SK-N-SH (cell line): ENCODE measurements around the gene ARFGAP1. TPM values are rescaled to one million over a fixed set of nuclear protein-coding genes. Genes with fewer than 3 reads are reported as not detected.

Source experiments
- CTCF ChIA-PET: fragments of 300-600, 350-600 bp; formaldehyde crosslinking; extraction: SDS; loops from one replicate; lab custom pipeline; 2021; lab: Yijun Ruan, JAX
- POLR2A ChIA-PET: fragments of 350-600 bp; sonication (Branson Sonifier 250); formaldehyde crosslinking; extraction: SDS; loops from one replicate; lab custom pipeline; 2020; ENCODE audit warnings: antibody characterized with exemption, inconsistent platforms; lab: Yijun Ruan, JAX
- DNase-seq: peaks from one replicate; pipeline ENCODE4 v3.0.0; 2012
- H2AFZ ChIP-seq: fragments of 200-600 bp; sonication (generic); 2 replicates; pipeline ENCODE4 v1.8.1; 2016; ENCODE audit warnings: antibody characterized with exemption, mild to moderate bottlenecking, low read depth
- H3F3A ChIP-seq: fragments of 200-600 bp; sonication (generic); replicated peaks from 2 replicates; pipeline ENCODE3; 2016; ENCODE audit warnings: antibody characterized with exemption, mild to moderate bottlenecking; ENCODE audit not compliant: insufficient read depth
- H3K27ac ChIP-seq, 2 experiments: fragments of 200-500 bp in 1 of 2; fragments of 200-600 bp in 1 of 2; sonication (Bioruptor generic) in 1 of 2; sonication (generic), shearing (Covaris generic) in 1 of 2; 2 replicates each; pipeline versions ENCODE4 v1.5.1 to v1.6.1; 2014 to 2016; ENCODE audit warnings: low read depth in 2 of 2, inconsistent platforms in 1 of 2, low read length in 1 of 2, mild to moderate bottlenecking in 1 of 2, mixed read lengths in 1 of 2
- H3K27me3 ChIP-seq: fragments of 200-600 bp; sonication (generic), shearing (Covaris generic); 2 replicates; pipeline ENCODE4 v1.6.1; 2016; ENCODE audit warnings: mixed run types; ENCODE audit not compliant: insufficient read depth
- H3K36me3 ChIP-seq, 2 experiments: fragments of 200-500 bp in 1 of 2; fragments of 200-600 bp in 1 of 2; sonication (Bioruptor generic) in 1 of 2; sonication (generic) in 1 of 2; replicated peaks in 1 of 2; 2 replicates each; pipeline versions ENCODE3 to v1.5.1; 2014 to 2016; ENCODE audit warnings: low read length in 1 of 2, mild to moderate bottlenecking in 1 of 2; ENCODE audit not compliant: insufficient read depth in 2 of 2, control insufficient read depth in 1 of 2
- H3K4me1 ChIP-seq, 2 experiments: fragments of 200-500 bp in 1 of 2; fragments of 200-600 bp in 1 of 2; sonication (Bioruptor generic) in 1 of 2; sonication (generic), shearing (Covaris generic) in 1 of 2; 2 replicates each; pipeline versions ENCODE4 v1.5.1 to v1.6.1; 2014 to 2016; ENCODE audit warnings: low read depth in 1 of 2, low read length in 1 of 2, mixed run types in 1 of 2; ENCODE audit not compliant: insufficient read depth in 2 of 2, control insufficient read depth in 1 of 2
- H3K4me2 ChIP-seq: fragments of 200-600 bp; sonication (generic), shearing (Covaris generic); 2 replicates; pipeline ENCODE4 v1.6.1; 2017; ENCODE audit warnings: mixed run types
- H3K4me3 ChIP-seq, 2 experiments: fragments of 200-500 bp in 1 of 2; fragments of 200-600 bp in 1 of 2; sonication (Bioruptor generic) in 1 of 2; sonication (generic), shearing (Covaris generic) in 1 of 2; 2 replicates each; pipeline versions ENCODE4 v1.5.1 to v1.8.1; 2014 to 2016; ENCODE audit warnings: low read depth in 2 of 2, inconsistent platforms in 1 of 2, low read length in 1 of 2, mild to moderate bottlenecking in 1 of 2, mixed read lengths in 1 of 2, moderate library complexity in 1 of 2
- H3K79me2 ChIP-seq: fragments of 200-600 bp; sonication (generic); 2 replicates; pipeline ENCODE4 v1.8.1; 2017; ENCODE audit warnings: mild to moderate bottlenecking; ENCODE audit not compliant: insufficient read depth
- H3K9ac ChIP-seq: fragments of 200-600 bp; sonication (generic); 2 replicates; pipeline ENCODE4 v1.6.1; 2017; ENCODE audit warnings: mixed run types
- H3K9me2 ChIP-seq: fragments of 200-600 bp; sonication (generic); 2 replicates; pipeline ENCODE4 v1.6.1; 2017; ENCODE audit warnings: mixed run types
- H3K9me3 ChIP-seq: fragments of 200-600 bp; sonication (generic); 2 replicates; pipeline ENCODE4 v1.6.1; 2017; ENCODE audit warnings: mixed run types, mild to moderate bottlenecking, moderate library complexity
- H4K20me1 ChIP-seq: fragments of 200-600 bp; sonication (generic); 2 replicates; pipeline ENCODE4 v1.6.1; 2017; ENCODE audit warnings: mild to moderate bottlenecking, mixed run types; ENCODE audit not compliant: insufficient read depth
- CTCF ChIP-seq: fragments of 200-600 bp; sonication (generic); IDR thresholded peaks from 2 replicates; pipeline ENCODE4 v1.6.1; 2017; ENCODE audit warnings: antibody characterized with exemption, mild to moderate bottlenecking, moderate library complexity
- EP300 ChIP-seq, 2 experiments: IDR thresholded peaks; 2 replicates each; pipeline versions ENCODE4 v1.4.0 to v1.6.1; 2012; ENCODE audit warnings: borderline replicate concordance in 1 of 2, low read depth in 1 of 2, low read length in 1 of 2
- EZH2phosphoT487 ChIP-seq: fragments of 200-600 bp; sonication (generic); IDR thresholded peaks from 2 replicates; pipeline ENCODE4 v1.6.1; 2017; ENCODE audit warnings: low read depth, mixed run types, mild to moderate bottlenecking, antibody characterized with exemption, moderate library complexity, borderline replicate concordance
- FOSL2 ChIP-seq: IDR thresholded peaks from 2 replicates; pipeline ENCODE4 v1.4.0; 2012; ENCODE audit warnings: low read depth, mild to moderate bottlenecking, moderate library complexity, borderline replicate concordance
- GABPA ChIP-seq: IDR thresholded peaks from 2 replicates; pipeline ENCODE4 v1.4.0; 2012; ENCODE audit warnings: low read depth, mild to moderate bottlenecking
- GATA2 ChIP-seq: sonication (generic); formaldehyde crosslinking; IDR thresholded peaks from 2 replicates; pipeline ENCODE4 v1.5.0; 2020; ENCODE audit warnings: mild to moderate bottlenecking, missing genetic modification reagents
- MEF2A ChIP-seq: IDR thresholded peaks from 2 replicates; pipeline ENCODE4 v1.4.0; 2012; ENCODE audit warnings: low read depth, borderline replicate concordance
- MXI1 ChIP-seq: IDR thresholded peaks from 2 replicates; pipeline ENCODE4 v1.6.1; 2012; ENCODE audit warnings: mild to moderate bottlenecking, low read depth, low read length, improper control_type of control experiment
- NRF1 ChIP-seq: IDR thresholded peaks from 2 replicates; pipeline ENCODE4 v1.6.1; 2012; ENCODE audit warnings: low read depth, mild to moderate bottlenecking, low read length
- POLR2AphosphoS5 ChIP-seq: IDR thresholded peaks from 2 replicates; pipeline ENCODE4 v1.6.1; 2012; ENCODE audit warnings: low read depth, low read length
- RAD21 ChIP-seq: IDR thresholded peaks from 2 replicates; pipeline ENCODE4 v1.6.1; 2012; ENCODE audit warnings: mild to moderate bottlenecking, low read length
- RFX5 ChIP-seq: IDR thresholded peaks from 2 replicates; pipeline ENCODE4 v1.6.1; 2012; ENCODE audit warnings: mild to moderate bottlenecking, improper control_type of control experiment, low read length
- SIN3A ChIP-seq: IDR thresholded peaks from 2 replicates; pipeline ENCODE4 v1.6.1; 2012; ENCODE audit warnings: low read depth, mild to moderate bottlenecking, low read length, moderate library complexity, borderline replicate concordance
- SMC3 ChIP-seq: IDR thresholded peaks from 2 replicates; pipeline ENCODE4 v1.6.1; 2012; ENCODE audit warnings: low read depth, low read length, improper control_type of control experiment
- TAF1 ChIP-seq: IDR thresholded peaks from 2 replicates; pipeline ENCODE4 v1.6.1; 2012; ENCODE audit warnings: low read depth, mild to moderate bottlenecking, low read length, moderate library complexity, borderline replicate concordance
- TEAD4 ChIP-seq: IDR thresholded peaks from 2 replicates; pipeline ENCODE4 v1.4.0; 2012; ENCODE audit warnings: mild to moderate bottlenecking, borderline replicate concordance; ENCODE audit not compliant: insufficient read depth
- USF1 ChIP-seq: IDR thresholded peaks from 2 replicates; pipeline ENCODE4 v1.4.0; 2012; ENCODE audit warnings: low read depth, borderline replicate concordance
- YY1 ChIP-seq: IDR thresholded peaks from 2 replicates; pipeline ENCODE4 v1.4.0; 2012; ENCODE audit warnings: low read depth, mild to moderate bottlenecking
- ZBTB33 ChIP-seq: IDR thresholded peaks from 2 replicates; pipeline ENCODE4 v1.4.0; 2012; ENCODE audit warnings: low read depth, borderline replicate concordance
- WGBS: methylation state at CpG from one replicate; pipeline ENCODE4 v1.1.6; 2017; ENCODE audit warnings: low lambda C conversion rate; 5-methylcytosine and 5-hydroxymethylcytosine counted together
- polyA plus RNA-seq, 3 experiments: library from polyadenylated mRNA; depleted of rRNA; stranded (reverse); fragments of >200 nt; gene quantifications; 2 replicates each; pipeline ENCODE4 v1.2.3, GENCODE V29; 2012
- TF ChIP-seq, protein P1 (sequence below): IDR thresholded peaks from 2 replicates; pipeline ENCODE4 v1.6.1; 2012; ENCODE audit warnings: mild to moderate bottlenecking, low read depth, low read length, moderate library complexity

Gene ARFGAP1
- polyA plus RNA-seq, 1 of the 3 experiments (the other 2 are of a cell fraction) = 72.7 TPM

DNA sequence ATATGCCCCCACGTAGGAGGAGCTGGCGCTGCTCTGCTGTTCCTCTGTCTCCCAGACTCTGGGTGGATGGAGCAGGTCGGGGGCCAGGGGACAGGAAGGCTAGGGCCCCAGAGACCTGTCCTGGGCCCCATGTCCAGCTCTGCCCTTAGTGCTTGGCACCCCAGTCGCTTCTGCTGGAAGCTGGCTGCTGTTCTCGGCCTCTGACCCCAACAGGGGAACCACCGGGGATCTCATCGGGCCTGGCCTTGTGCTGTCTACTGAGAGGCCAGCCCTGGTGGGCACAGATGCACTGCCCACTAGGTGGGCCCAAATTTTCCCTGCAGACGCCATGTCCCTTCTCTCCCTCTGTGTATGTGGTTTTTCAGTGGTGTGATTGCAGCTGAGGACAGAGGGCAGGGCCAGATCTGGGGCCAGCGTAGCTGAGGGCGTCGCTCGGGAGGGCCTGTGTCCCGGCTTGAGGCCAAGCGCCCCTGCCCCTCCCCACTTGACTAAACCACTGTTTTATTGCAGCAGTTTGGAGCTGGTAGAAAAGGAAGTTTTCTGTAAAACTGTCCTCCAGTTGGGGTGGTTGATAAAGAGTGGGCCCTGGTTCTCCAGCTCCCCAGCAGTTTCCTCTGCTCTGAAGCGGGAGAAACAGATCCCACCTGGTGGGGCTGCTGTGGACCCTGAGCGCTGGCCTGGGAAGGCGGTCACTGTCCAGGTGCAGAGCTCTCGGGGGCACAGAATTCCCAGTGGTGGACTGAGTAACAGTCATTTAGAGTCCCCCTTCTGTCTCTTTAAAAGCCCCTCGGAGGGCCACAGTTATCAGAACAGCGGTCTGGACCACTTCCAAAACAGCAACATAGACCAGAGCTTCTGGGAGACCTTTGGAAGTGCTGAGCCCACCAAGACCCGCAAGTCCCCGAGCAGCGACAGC is 14.4 kb downstream of the ARFGAP1 start:
- 94% methylated on average over 13 of the region's 23 CpGs for WGBS
- Histone ChIP-seq H3K79me2 (peaks cover 3% of the 10 kb centered on the region; the same call in 1 of the 2 replicates), H4K20me1 (peaks cover 20% of the 10 kb centered on the region; the same call in 1 of the 2 replicates), H3K4me2 (no peak overlapping the region), H3K4me1 (no peaks in the 10 kb centered on the region; a peak in 1 of 4 replicates), H3K9me2 (no peaks in the 10 kb centered on the region), H3K27me3 (no peaks in the 10 kb centered on the region), H3K9ac (no peak overlapping the region), H3F3A (peaks cover 2% of the 10 kb centered on the region), H2AFZ (no peak overlapping the region), H3K4me3 (no peak overlapping the region), H3K9me3 (no peaks in the 10 kb centered on the region), H3K27ac (no peak overlapping the region), H3K36me3 (peaks cover 0 to 65% of the 10 kb centered on the region in 2 experiments)
- ChIA-PET CTCF (interaction anchor here (0.9 to 3.2 kb wide), 5 partner anchors 8 to 95 kb away, joined by 3 to 13 read pairs (median 6); partner anchors contain the start of gene ARFGAP1), POLR2A (interaction anchor here (1.7 kb wide), 1 partner anchor 14 kb away, joined by 7 read pairs; the partner anchor contains the start of gene ARFGAP1)
- TF ChIP-seq NRF1 = no peak
- no peak for TF ChIP-seq TEAD4
- TF ChIP-seq MXI1 = no peak
- no peak for TF ChIP-seq GABPA
- TF ChIP-seq, protein P1, sequence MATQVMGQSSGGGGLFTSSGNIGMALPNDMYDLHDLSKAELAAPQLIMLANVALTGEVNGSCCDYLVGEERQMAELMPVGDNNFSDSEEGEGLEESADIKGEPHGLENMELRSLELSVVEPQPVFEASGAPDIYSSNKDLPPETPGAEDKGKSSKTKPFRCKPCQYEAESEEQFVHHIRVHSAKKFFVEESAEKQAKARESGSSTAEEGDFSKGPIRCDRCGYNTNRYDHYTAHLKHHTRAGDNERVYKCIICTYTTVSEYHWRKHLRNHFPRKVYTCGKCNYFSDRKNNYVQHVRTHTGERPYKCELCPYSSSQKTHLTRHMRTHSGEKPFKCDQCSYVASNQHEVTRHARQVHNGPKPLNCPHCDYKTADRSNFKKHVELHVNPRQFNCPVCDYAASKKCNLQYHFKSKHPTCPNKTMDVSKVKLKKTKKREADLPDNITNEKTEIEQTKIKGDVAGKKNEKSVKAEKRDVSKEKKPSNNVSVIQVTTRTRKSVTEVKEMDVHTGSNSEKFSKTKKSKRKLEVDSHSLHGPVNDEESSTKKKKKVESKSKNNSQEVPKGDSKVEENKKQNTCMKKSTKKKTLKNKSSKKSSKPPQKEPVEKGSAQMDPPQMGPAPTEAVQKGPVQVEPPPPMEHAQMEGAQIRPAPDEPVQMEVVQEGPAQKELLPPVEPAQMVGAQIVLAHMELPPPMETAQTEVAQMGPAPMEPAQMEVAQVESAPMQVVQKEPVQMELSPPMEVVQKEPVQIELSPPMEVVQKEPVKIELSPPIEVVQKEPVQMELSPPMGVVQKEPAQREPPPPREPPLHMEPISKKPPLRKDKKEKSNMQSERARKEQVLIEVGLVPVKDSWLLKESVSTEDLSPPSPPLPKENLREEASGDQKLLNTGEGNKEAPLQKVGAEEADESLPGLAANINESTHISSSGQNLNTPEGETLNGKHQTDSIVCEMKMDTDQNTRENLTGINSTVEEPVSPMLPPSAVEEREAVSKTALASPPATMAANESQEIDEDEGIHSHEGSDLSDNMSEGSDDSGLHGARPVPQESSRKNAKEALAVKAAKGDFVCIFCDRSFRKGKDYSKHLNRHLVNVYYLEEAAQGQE = no peak
- TF ChIP-seq RFX5 = no peak
- TF ChIP-seq SMC3 = no peak
- no peak for TF ChIP-seq SIN3A
- no peak for TF ChIP-seq FOSL2
- no peak for TF ChIP-seq EP300 (IDR thresholded peaks at IDR 0.05; ENCODE audit: borderline replicate concordance in 1 of 2, low read depth in 1 of 2, low read length in 1 of 2)
- no peak for TF ChIP-seq CTCF
- TF ChIP-seq USF1 = no peak
- TF ChIP-seq EZH2phosphoT487 = no peak
- no peak for TF ChIP-seq TAF1
- no peak for TF ChIP-seq POLR2AphosphoS5
- TF ChIP-seq GATA2 = no peak
- TF ChIP-seq YY1 = no peak
- TF ChIP-seq MEF2A = no peak
- TF ChIP-seq ZBTB33 = no peak
- no peak for TF ChIP-seq RAD21
- DNase-seq = no peak
